ENCODE results near the gene TMEM200A. TPM values are rescaled to one million over a fixed set of nuclear protein-coding genes. Genes with fewer than 3 reads are reported as not detected.
A peak's percentile ranks its signal among the peaks of the same experiment; 100 is the strongest.

Gene TMEM200A
- total RNA-seq, 2 donors from 2014 or later = 1.2 to 4.8 TPM

GRCh38 chr6:130382872-130383490 lies 17.2 kb downstream of the TMEM200A start:
- H3K9me3 Mint-ChIP-seq = no peaks in the 10 kb centered on the region
- H3K36me3 Mint-ChIP-seq = no peaks in the 10 kb centered on the region
- H3K4me1 Mint-ChIP-seq (ENCODE audit: low read depth in 2 of 2) = peaks cover 11 to 15% of the 10 kb centered on the region in 2 donors
- H3K27ac Mint-ChIP-seq = no peak overlapping the region
- DNase-seq (ENCODE audit: low spot score) (no peak), ATAC-seq (no peak)
- peaks cover 0 to 7% of the 10 kb centered on the region in 2 donors for H3K27me3 Mint-ChIP-seq
- no peak overlapping the region for H3K4me3 Mint-ChIP-seq

- ATAC-seq (no peak), DNase-seq (ENCODE audit: low spot score) (no peak)
- H3K4me3 Mint-ChIP-seq = no peak overlapping the region
- no peaks in the 10 kb centered on the region for H3K27me3 Mint-ChIP-seq
- no peaks in the 10 kb centered on the region for H3K36me3 Mint-ChIP-seq
- H3K4me1 Mint-ChIP-seq (ENCODE audit: low read depth in 2 of 2) = peaks cover 11 to 15% of the 10 kb centered on the region in 2 donors
- H3K9me3 Mint-ChIP-seq = no peaks in the 10 kb centered on the region
- H3K27ac Mint-ChIP-seq = no peak overlapping the region
Observed at GRCh38 chr6:130385064-130385695, 19.4 kb downstream of the TMEM200A start.

- no peak for DNase-seq (ENCODE audit: low spot score)
- Mint-ChIP-seq H3K27ac (no peak overlapping the region), H3K4me3 (no peak overlapping the region), H3K4me1 (ENCODE audit: low read depth in 2 of 2) (no peaks in the 10 kb centered on the region), H3K36me3 (no peaks in the 10 kb centered on the region), H3K27me3 (no peaks in the 10 kb centered on the region), H3K9me3 (no peaks in the 10 kb centered on the region)
- ATAC-seq = no peak
Observed at GRCh38 chr6:130389142-130389541, 23.3 kb downstream of the TMEM200A start.

GRCh38 chr6:130390890-130391289 lies 25.1 kb downstream of the TMEM200A start:
- no peaks in the 10 kb centered on the region for H3K36me3 Mint-ChIP-seq
- no peak overlapping the region for H3K27ac Mint-ChIP-seq
- H3K4me1 Mint-ChIP-seq (ENCODE audit: low read depth in 2 of 2) = no peaks in the 10 kb centered on the region
- H3K4me3 Mint-ChIP-seq = no peak overlapping the region
- H3K27me3 Mint-ChIP-seq = peaks cover 0 to 2% of the 10 kb centered on the region in 2 donors
- H3K9me3 Mint-ChIP-seq = no peaks in the 10 kb centered on the region
- no peak for ATAC-seq
- no peak for DNase-seq (ENCODE audit: low spot score)

DNA sequence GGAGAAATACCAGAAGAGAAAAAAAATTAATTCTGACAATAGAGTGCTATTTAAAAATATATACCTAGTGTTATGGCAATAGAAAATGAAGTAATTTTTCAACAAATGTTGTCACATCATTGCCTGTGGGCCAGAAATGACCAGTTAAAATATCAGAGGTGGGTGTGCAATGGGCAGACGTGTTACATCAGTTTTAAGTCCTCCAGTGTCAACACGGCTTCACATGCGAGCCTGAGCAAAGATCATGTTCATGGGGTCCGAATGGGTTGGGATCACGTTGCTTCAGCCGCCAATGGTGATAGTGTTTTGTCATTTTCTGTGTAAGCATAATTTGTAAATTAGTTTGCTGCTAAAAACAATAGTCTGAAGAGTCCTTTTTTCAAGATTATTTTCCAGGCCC lies 27.5 kb downstream of the TMEM200A start:
- H3K4me3 Mint-ChIP-seq = no peak overlapping the region
- H3K4me1 Mint-ChIP-seq (ENCODE audit: low read depth in 2 of 2) = peaks cover 0 to 5% of the 10 kb centered on the region in 2 donors
- H3K9me3 Mint-ChIP-seq = no peaks in the 10 kb centered on the region
- no peaks in the 10 kb centered on the region for H3K36me3 Mint-ChIP-seq
- ATAC-seq (no peak), DNase-seq (ENCODE audit: low spot score) (no peak)
- no peak overlapping the region for H3K27ac Mint-ChIP-seq
- peaks cover 0 to 2% of the 10 kb centered on the region in 2 donors for H3K27me3 Mint-ChIP-seq

GRCh38 chr6:130394246-130394645 lies 28.4 kb downstream of the TMEM200A start:
- H3K4me3 Mint-ChIP-seq = no peak overlapping the region
- no peak for DNase-seq (ENCODE audit: low spot score)
- peaks cover 0 to 5% of the 10 kb centered on the region in 2 donors for H3K4me1 Mint-ChIP-seq (ENCODE audit: low read depth in 2 of 2)
- H3K27ac Mint-ChIP-seq = no peak overlapping the region
- peaks cover 0 to 2% of the 10 kb centered on the region in 2 donors for H3K27me3 Mint-ChIP-seq
- H3K36me3 Mint-ChIP-seq = no peaks in the 10 kb centered on the region
- ATAC-seq = no peak
- no peaks in the 10 kb centered on the region for H3K9me3 Mint-ChIP-seq

DNA sequence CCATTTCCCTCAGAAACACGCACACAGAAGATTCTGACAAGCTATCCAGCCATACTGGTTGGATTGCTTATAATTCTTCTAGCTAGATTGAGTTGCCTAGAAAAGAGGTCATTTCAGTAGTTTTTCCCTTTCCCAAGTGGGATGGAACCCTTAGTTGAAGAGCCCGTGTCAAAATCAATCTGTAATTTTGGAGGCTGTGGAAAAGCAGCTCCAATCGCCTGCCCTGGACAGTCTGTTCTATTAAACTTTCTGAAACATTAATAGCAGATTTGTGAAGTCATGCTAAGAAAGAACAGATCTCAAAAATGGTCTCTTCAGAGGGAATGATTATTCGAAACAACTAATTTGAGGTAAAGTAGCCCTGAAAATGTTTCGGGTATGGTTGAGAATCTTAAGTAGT lies 29.3 kb downstream of the TMEM200A start:
- Mint-ChIP-seq H3K27me3 (peaks cover 0 to 2% of the 10 kb centered on the region in 2 donors), H3K36me3 (no peaks in the 10 kb centered on the region), H3K4me3 (no peak overlapping the region), H3K27ac (no peak overlapping the region), H3K4me1 (ENCODE audit: low read depth in 2 of 2) (peaks cover 0 to 5% of the 10 kb centered on the region in 2 donors), H3K9me3 (no peaks in the 10 kb centered on the region)
- DNase-seq (ENCODE audit: low spot score) (no peak), ATAC-seq (no peak)

DNA sequence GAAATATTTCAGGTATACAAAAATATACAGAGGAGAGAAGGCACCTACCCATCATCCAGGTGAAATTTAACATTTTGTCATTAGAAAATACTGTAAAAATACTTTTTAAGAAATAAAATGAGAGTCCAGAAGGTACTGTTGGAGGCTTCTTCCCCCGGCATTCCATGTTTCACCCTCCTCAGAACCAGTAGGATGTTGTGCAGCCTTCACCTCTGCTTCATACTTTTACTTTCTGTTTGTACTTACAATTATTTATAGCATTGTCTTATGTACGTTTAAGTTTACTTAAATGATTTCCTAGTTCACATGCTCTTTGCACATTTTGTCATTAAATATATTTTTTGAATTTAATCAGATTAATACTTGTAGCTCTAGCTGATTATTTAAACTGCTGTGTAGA lies 30.9 kb downstream of the TMEM200A start:
- Mint-ChIP-seq H3K4me1 (ENCODE audit: low read depth in 2 of 2) (peaks cover 0 to 11% of the 10 kb centered on the region in 2 donors), H3K9me3 (no peaks in the 10 kb centered on the region), H3K27me3 (peaks cover 0 to 5% of the 10 kb centered on the region in 2 donors), H3K4me3 (peak overlapping the region; percentile 62), H3K27ac (no peak overlapping the region), H3K36me3 (no peaks in the 10 kb centered on the region)
- ATAC-seq = no peak
- no peak for DNase-seq (ENCODE audit: low spot score)

GRCh38 chr6:130405549-130405948 lies 39.7 kb downstream of the TMEM200A start:
- no peaks in the 10 kb centered on the region for H3K9me3 Mint-ChIP-seq

GRCh38 chr6:130407032-130407431 lies 41.2 kb downstream of the TMEM200A start:
- Mint-ChIP-seq H3K36me3 (no peaks in the 10 kb centered on the region), H3K4me3 (no peak overlapping the region), H3K27ac (no peak overlapping the region), H3K27me3 (peaks cover 18 to 28% of the 10 kb centered on the region in 2 donors), H3K9me3 (no peaks in the 10 kb centered on the region), H3K4me1 (ENCODE audit: low read depth in 2 of 2) (no peaks in the 10 kb centered on the region)
- DNase-seq (ENCODE audit: low spot score) = no peak
- no peak for ATAC-seq

More at GRCh38 chr6:130405549-130405948, 39.7 kb downstream of the TMEM200A start:
- no peak for DNase-seq (ENCODE audit: low spot score)
- Mint-ChIP-seq H3K36me3 (no peaks in the 10 kb centered on the region), H3K4me3 (no peak overlapping the region), H3K27me3 (peaks cover 18 to 31% of the 10 kb centered on the region in 2 donors), H3K27ac (no peak overlapping the region), H3K4me1 (ENCODE audit: low read depth in 2 of 2) (peaks cover 0 to 6% of the 10 kb centered on the region in 2 donors)
- no peak for ATAC-seq

GRCh38 chr6:130409418-130410100 lies 43.7 kb downstream of the TMEM200A start:
- Mint-ChIP-seq H3K9me3 (no peaks in the 10 kb centered on the region), H3K36me3 (no peaks in the 10 kb centered on the region), H3K27ac (no peak overlapping the region), H3K4me3 (no peak overlapping the region), H3K27me3 (peaks cover 8 to 25% of the 10 kb centered on the region in 2 donors), H3K4me1 (ENCODE audit: low read depth in 2 of 2) (no peaks in the 10 kb centered on the region)
- ATAC-seq = no peak
- no peak for DNase-seq (ENCODE audit: low spot score)

- Mint-ChIP-seq H3K4me1 (ENCODE audit: low read depth in 2 of 2) (no peaks in the 10 kb centered on the region), H3K27ac (no peak overlapping the region), H3K9me3 (no peaks in the 10 kb centered on the region), H3K4me3 (no peak overlapping the region), H3K27me3 (peaks cover 3 to 15% of the 10 kb centered on the region in 2 donors), H3K36me3 (no peaks in the 10 kb centered on the region)
- DNase-seq (ENCODE audit: low spot score) (no peak), ATAC-seq (no peak)
Observed at GRCh38 chr6:130411481-130411880, 45.7 kb downstream of the TMEM200A start.

DNA sequence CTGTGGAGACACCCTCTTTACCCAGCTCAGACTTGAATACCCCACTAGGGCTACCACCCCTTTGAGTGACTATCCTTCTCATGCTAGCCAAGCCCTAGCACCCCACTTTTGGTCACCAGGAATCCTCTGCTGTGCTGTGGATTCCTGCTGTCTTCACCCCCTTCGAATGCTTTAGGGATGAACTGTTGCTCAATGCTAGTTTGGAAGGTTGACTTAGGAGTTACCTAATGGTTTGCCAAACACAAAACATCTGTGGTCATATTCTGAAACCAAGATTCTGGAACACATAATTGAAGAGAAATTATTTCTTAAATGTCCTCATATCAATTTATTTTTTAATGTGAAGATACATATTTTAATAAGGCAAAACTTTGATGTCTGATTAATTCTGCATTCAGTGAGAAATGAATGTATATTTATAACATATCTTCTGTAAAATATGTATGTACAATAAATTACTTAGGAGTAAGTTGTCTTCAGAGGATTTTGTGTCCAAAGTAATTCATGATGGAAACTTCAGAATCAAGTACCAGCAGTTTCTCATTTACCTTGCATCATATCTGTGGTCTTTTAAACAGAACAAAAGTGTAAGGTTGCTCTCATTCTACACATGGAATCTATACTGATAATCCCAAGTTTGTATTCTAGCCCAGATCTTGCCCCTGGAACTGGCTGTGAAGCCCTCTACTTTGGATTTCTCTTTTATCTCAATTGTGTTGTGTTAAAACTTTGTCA lies 46.9 kb downstream of the TMEM200A start:
- ATAC-seq (peak in 1 of 2 donors; percentile 6), DNase-seq (ENCODE audit: low spot score) (no peak)
- no peak overlapping the region for H3K27ac Mint-ChIP-seq
- H3K9me3 Mint-ChIP-seq = no peaks in the 10 kb centered on the region
- H3K27me3 Mint-ChIP-seq = peaks cover 0 to 11% of the 10 kb centered on the region in 2 donors
- no peaks in the 10 kb centered on the region for H3K4me1 Mint-ChIP-seq (ENCODE audit: low read depth in 2 of 2)
- H3K36me3 Mint-ChIP-seq = no peaks in the 10 kb centered on the region
- no peak overlapping the region for H3K4me3 Mint-ChIP-seq
